ENCODE results near the gene ZNF215.

DNA sequence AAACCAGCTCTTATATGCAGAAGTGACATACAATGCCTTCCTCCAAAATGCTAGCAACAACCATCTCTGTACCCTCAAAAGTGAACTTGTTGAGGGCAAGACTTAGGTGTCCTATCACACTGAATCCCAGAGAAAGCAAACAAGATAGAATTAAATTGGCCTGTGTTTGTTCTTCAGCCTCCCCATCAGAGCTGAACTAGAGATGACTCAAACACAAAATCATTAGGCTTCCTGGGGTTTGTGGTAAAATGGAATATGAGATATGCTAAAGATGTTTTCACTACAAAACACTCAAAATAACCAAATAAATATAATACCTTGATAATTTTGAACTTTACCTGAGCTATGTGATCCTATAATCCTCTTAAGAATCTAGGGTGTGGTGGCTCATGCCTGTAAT lies 62.3 kb downstream of the ZNF215 start:
- TF ChIP-seq, protein P1, sequence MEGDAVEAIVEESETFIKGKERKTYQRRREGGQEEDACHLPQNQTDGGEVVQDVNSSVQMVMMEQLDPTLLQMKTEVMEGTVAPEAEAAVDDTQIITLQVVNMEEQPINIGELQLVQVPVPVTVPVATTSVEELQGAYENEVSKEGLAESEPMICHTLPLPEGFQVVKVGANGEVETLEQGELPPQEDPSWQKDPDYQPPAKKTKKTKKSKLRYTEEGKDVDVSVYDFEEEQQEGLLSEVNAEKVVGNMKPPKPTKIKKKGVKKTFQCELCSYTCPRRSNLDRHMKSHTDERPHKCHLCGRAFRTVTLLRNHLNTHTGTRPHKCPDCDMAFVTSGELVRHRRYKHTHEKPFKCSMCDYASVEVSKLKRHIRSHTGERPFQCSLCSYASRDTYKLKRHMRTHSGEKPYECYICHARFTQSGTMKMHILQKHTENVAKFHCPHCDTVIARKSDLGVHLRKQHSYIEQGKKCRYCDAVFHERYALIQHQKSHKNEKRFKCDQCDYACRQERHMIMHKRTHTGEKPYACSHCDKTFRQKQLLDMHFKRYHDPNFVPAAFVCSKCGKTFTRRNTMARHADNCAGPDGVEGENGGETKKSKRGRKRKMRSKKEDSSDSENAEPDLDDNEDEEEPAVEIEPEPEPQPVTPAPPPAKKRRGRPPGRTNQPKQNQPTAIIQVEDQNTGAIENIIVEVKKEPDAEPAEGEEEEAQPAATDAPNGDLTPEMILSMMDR (IDR thresholded peaks at IDR 0.05; ENCODE audit: low read depth, low read length, poor library complexity, severe bottlenecking): no peak
- TF ChIP-seq EZH2phosphoT487 (IDR thresholded peaks at IDR 0.05; ENCODE audit: borderline replicate concordance, low read length): no peak
